RWPE2 (cell line): Measurements from ENCODE around the gene DIAPH2.

Experiments used
- ATAC-seq: fragments of 200-7000 bp; cut with Tn5 transposase; 3 replicates; pipeline ENCODE4 v1.9.1; 2021; ENCODE audit warnings: low read depth
- DNase-seq: peaks from one replicate; pipeline ENCODE4 v3.0.0-alpha.2; 2020; ENCODE audit warnings: low spot score
- H3K27ac ChIP-seq: fragments of 450-650 bp; 2 replicates; pipeline ENCODE4 v1.5.1; 2017; ENCODE audit warnings: mild to moderate bottlenecking; ENCODE audit not compliant: poor library complexity, severe bottlenecking
- H3K27me3 ChIP-seq: fragments of 250-450 bp; sonication (Bioruptor Pico); 2 replicates; pipeline ENCODE4 v1.5.1; 2021; ENCODE audit warnings: mild to moderate bottlenecking, moderate library complexity; ENCODE audit not compliant: insufficient read depth, poor library complexity, severe bottlenecking
- H3K36me3 ChIP-seq: fragments of 250-450 bp; sonication (Bioruptor Pico); 2 replicates; pipeline ENCODE4 v1.5.1; 2020; ENCODE audit warnings: low read depth, mild to moderate bottlenecking, moderate library complexity
- H3K4me1 ChIP-seq: fragments of 250-450 bp; sonication (Bioruptor Pico); 2 replicates; pipeline ENCODE4 v1.5.1; 2021; ENCODE audit warnings: mild to moderate bottlenecking, moderate library complexity; ENCODE audit not compliant: insufficient read depth, poor library complexity, severe bottlenecking
- H3K4me3 ChIP-seq: fragments of 250-450 bp; sonication (Bioruptor Pico); 2 replicates; pipeline ENCODE4 v1.5.1; 2021; ENCODE audit warnings: mild to moderate bottlenecking, moderate library complexity; ENCODE audit not compliant: severe bottlenecking
- H3K9me3 ChIP-seq: fragments of 250-450 bp; sonication (Bioruptor Pico); 2 replicates; pipeline ENCODE4 v1.5.1; 2021; ENCODE audit warnings: mild to moderate bottlenecking, moderate library complexity; ENCODE audit not compliant: severe bottlenecking
- CTCF ChIP-seq: fragments of 450-650 bp; IDR thresholded peaks from one replicate; pipeline ENCODE4 v1.5.1; 2017; ENCODE audit warnings: mild to moderate bottlenecking, moderate library complexity; ENCODE audit not compliant: poor library complexity, severe bottlenecking

DIAPH2 gene

GRCh38 chrX:96692890-96693289, 8.2 kb downstream of the DIAPH2 start:
- Histone ChIP-seq H3K27me3 (no peaks in the 10 kb centered on the region), H3K9me3 (no peaks in the 10 kb centered on the region), H3K27ac (no peak overlapping the region), H3K4me3 (no peak overlapping the region), H3K4me1 (no peaks in the 10 kb centered on the region), H3K36me3 (no peaks in the 10 kb centered on the region)
- no peak for DNase-seq
- no peak for TF ChIP-seq CTCF
- no peak for ATAC-seq

DNA sequence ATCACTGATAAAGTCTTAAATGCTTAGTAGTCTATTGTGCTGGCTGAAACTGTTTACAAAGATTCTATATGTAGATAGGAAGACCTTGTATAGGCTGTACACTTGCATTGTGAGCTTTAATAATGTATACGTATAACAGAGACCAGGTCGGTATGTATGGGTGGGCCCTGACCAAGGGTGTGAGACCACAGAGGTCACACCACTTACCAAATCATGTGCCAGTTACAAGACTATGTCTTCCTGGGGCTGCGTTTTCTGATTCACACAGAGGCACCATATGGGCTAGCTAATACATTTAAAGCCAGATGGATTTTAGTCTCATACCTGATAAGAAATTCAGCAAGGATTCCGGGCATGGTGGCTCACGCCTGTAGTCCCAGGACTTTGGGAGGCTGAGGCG, 8.8 kb downstream of the DIAPH2 start:
- H3K4me1 ChIP-seq: no peaks in the 10 kb centered on the region
- no peaks in the 10 kb centered on the region for H3K27me3 ChIP-seq
- no peak for DNase-seq
- TF ChIP-seq CTCF: no peak
- no peaks in the 10 kb centered on the region for H3K36me3 ChIP-seq
- H3K9me3 ChIP-seq: no peaks in the 10 kb centered on the region
- H3K4me3 ChIP-seq: no peak overlapping the region
- H3K27ac ChIP-seq: no peak overlapping the region
- no peak for ATAC-seq

DNA sequence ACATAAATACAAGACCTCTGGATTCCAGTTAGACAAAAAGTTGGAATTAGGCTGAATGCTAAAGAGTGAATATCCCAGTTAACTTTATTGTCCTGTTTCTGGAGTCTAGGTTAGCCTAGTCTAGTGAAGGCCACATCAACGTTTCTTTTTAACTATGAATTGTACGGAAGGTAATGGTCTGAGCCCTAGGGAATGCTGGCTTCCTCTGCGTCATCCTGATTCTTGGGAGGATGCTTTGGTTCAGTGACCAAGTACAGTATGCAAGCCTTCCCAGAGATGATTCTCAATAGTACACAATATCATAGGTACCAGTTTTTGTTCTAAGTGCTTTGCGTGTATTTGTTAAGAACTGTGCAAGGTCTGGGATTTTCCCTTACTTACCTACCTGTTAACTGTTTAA, 11.8 kb downstream of the DIAPH2 start:
- Histone ChIP-seq H3K27me3 (no peaks in the 10 kb centered on the region), H3K36me3 (no peaks in the 10 kb centered on the region), H3K9me3 (no peaks in the 10 kb centered on the region), H3K4me3 (no peak overlapping the region), H3K4me1 (no peaks in the 10 kb centered on the region), H3K27ac (no peak overlapping the region)
- no peak for TF ChIP-seq CTCF
- ATAC-seq (no peak), DNase-seq (no peak)

GRCh38 chrX:96700625-96701024, 16.0 kb downstream of the DIAPH2 start:
- H3K27ac ChIP-seq: no peak overlapping the region
- TF ChIP-seq CTCF: no peak
- no peaks in the 10 kb centered on the region for H3K4me1 ChIP-seq
- H3K36me3 ChIP-seq: no peaks in the 10 kb centered on the region
- ATAC-seq (no peak), DNase-seq (no peak)
- no peak overlapping the region for H3K4me3 ChIP-seq
- no peaks in the 10 kb centered on the region for H3K27me3 ChIP-seq
- H3K9me3 ChIP-seq: no peaks in the 10 kb centered on the region

GRCh38 chrX:96703379-96703778, 18.7 kb downstream of the DIAPH2 start:
- DNase-seq: no peak
- no peaks in the 10 kb centered on the region for H3K4me1 ChIP-seq
- no peak overlapping the region for H3K27ac ChIP-seq
- H3K36me3 ChIP-seq: no peaks in the 10 kb centered on the region
- no peaks in the 10 kb centered on the region for H3K9me3 ChIP-seq
- no peaks in the 10 kb centered on the region for H3K27me3 ChIP-seq
- TF ChIP-seq CTCF: no peak
- ATAC-seq: no peak
- H3K4me3 ChIP-seq: no peak overlapping the region
